PC-9 (cell line): ENCODE data around the gene MED12. TPM values are rescaled to one million over a fixed set of nuclear protein-coding genes. Genes with fewer than 3 reads are reported as not detected.

Experiments
- BruUV-seq: library from RNA; stranded (reverse); fragments of 400-500 nt; replicated peaks from 2 replicates; lab custom pipeline; 2021; lab: Mats Ljungman, UMichigan
- CTCF ChIA-PET: fragments of 300-600 bp; sonication (Branson Sonifier 250); formaldehyde crosslinking; loops from one replicate; lab custom pipeline; 2022; ENCODE audit warnings: antibody characterized with exemption; lab: Charles Lee
- POLR2A ChIA-PET: fragments of 300-600 bp; sonication (Branson Sonifier 250); formaldehyde crosslinking; loops from one replicate; lab custom pipeline; 2022; ENCODE audit warnings: antibody characterized with exemption; ENCODE audit not compliant: unreplicated experiment; lab: Charles Lee
- DNase-seq, 2 experiments: peaks; one replicate each; pipeline versions ENCODE4 v3.0.0 to v3.0.0-alpha.2; 2015 to 2022; ENCODE audit warnings: mixed read lengths in 1 of 2
- H2AFZ ChIP-seq: fragments of 200-600 bp; sonication (generic); 2 replicates; pipeline ENCODE4 v1.8.1; 2017; ENCODE audit warnings: antibody characterized with exemption
- H3F3A ChIP-seq: fragments of 200-600 bp; sonication (generic); 2 replicates; pipeline ENCODE4 v1.8.1; 2017; ENCODE audit warnings: antibody characterized with exemption, mild to moderate bottlenecking, low read depth; ENCODE audit not compliant: insufficient read depth
- H3K27ac ChIP-seq: fragments of 200-600 bp; sonication (generic); 2 replicates; pipeline ENCODE4 v1.6.1; 2016; ENCODE audit warnings: mixed run types
- H3K27me3 ChIP-seq: fragments of 200-600 bp; sonication (generic); 2 replicates; pipeline ENCODE4 v1.6.1; 2016; ENCODE audit warnings: low read depth, mixed run types; ENCODE audit not compliant: insufficient read depth
- H3K36me3 ChIP-seq: fragments of 200-600 bp; sonication (generic); 2 replicates; pipeline ENCODE4 v1.6.1; 2016; ENCODE audit warnings: low read depth, mixed run types
- H3K4me1 ChIP-seq: fragments of 200-600 bp; sonication (generic); replicated peaks from 2 replicates; pipeline ENCODE4 v1.6.1; 2016; ENCODE audit warnings: mixed run types; ENCODE audit not compliant: insufficient read depth
- H3K4me2 ChIP-seq: fragments of 200-600 bp; sonication (generic); 2 replicates; pipeline ENCODE4 v1.6.1; 2017; ENCODE audit warnings: mixed run types
- H3K4me3 ChIP-seq: fragments of 200-600 bp; sonication (generic); 2 replicates; pipeline ENCODE4 v1.6.1; 2016; ENCODE audit warnings: mixed run types
- H3K79me2 ChIP-seq: fragments of 200-600 bp; sonication (generic); 2 replicates; pipeline ENCODE4 v1.6.1; 2017; ENCODE audit warnings: low read depth, mixed run types
- H3K9me2 ChIP-seq: fragments of 200-600 bp; sonication (generic); 2 replicates; pipeline ENCODE4 v1.8.1; 2017; ENCODE audit warnings: mild to moderate bottlenecking; ENCODE audit not compliant: insufficient read depth
- H3K9me3 ChIP-seq: fragments of 200-600 bp; sonication (generic); 2 replicates; pipeline ENCODE4 v1.8.1; 2016; ENCODE audit warnings: low read depth; ENCODE audit not compliant: insufficient read depth
- H4K20me1 ChIP-seq: fragments of 200-600 bp; sonication (generic); 2 replicates; pipeline ENCODE4 v1.8.1; 2017; ENCODE audit not compliant: insufficient read depth
- EZH2 ChIP-seq: fragments of 200-600 bp; sonication (generic); IDR thresholded peaks from 2 replicates; pipeline ENCODE4 v1.8.0; 2017; ENCODE audit warnings: antibody characterized with exemption, low read depth
- intact Hi-C: fragments of 100-400 bp; cut with micrococcal nuclease; formaldehyde crosslinking; loops from one replicate; pipeline ENCODE4 v1.10.0; 2022; ENCODE audit not compliant: unreplicated experiment
- total RNA-seq: library from RNA; stranded (reverse); gene quantifications from 2 replicates; pipeline ENCODE4 v1.2.3, GENCODE V29; 2021
- TF ChIP-seq, protein P1 (sequence below): fragments of 200-600 bp; sonication (generic); conservative IDR thresholded peaks from 2 replicates; pipeline ENCODE4 v1.6.1; 2017; ENCODE audit warnings: mixed run types, antibody characterized with exemption, mild to moderate bottlenecking, moderate library complexity

Gene MED12
- total RNA-seq, 1 experiment from 2014 or later: 51.6 TPM

DNA sequence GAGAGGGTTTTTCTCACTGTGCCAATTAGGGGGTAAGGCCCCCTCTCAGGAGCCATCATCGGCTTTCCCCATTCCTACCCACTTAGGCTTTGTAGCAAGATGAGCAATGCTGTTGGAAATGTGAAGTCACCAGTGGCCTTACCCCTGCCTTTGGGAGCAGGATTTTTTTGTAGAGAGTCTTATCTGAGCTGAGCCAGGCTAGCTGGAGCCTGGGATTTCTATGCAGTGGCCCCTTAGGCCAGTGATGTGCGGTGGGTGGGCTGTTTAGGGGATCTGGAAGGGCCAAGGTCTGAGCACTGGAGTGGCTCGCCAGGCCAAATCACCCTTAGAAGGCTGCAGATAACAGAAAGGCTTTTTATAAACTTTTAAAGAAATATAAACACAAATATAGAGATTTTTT is 16.1 kb upstream of the MED12 start:
- Histone ChIP-seq H3K36me3 (no peaks in the 10 kb centered on the region), H3K27ac (no peak overlapping the region), H3K79me2 (no peaks in the 10 kb centered on the region), H3K9me3 (no peaks in the 10 kb centered on the region), H3F3A (no peaks in the 10 kb centered on the region), H3K27me3 (no peaks in the 10 kb centered on the region), H4K20me1 (no peaks in the 10 kb centered on the region), H3K4me2 (no peak overlapping the region), H3K9me2 (no peaks in the 10 kb centered on the region), H2AFZ (no peak overlapping the region), H3K4me1 (no peaks in the 10 kb centered on the region), H3K4me3 (no peak overlapping the region)
- intact Hi-C loops: no loop called here
- TF ChIP-seq, protein P1, sequence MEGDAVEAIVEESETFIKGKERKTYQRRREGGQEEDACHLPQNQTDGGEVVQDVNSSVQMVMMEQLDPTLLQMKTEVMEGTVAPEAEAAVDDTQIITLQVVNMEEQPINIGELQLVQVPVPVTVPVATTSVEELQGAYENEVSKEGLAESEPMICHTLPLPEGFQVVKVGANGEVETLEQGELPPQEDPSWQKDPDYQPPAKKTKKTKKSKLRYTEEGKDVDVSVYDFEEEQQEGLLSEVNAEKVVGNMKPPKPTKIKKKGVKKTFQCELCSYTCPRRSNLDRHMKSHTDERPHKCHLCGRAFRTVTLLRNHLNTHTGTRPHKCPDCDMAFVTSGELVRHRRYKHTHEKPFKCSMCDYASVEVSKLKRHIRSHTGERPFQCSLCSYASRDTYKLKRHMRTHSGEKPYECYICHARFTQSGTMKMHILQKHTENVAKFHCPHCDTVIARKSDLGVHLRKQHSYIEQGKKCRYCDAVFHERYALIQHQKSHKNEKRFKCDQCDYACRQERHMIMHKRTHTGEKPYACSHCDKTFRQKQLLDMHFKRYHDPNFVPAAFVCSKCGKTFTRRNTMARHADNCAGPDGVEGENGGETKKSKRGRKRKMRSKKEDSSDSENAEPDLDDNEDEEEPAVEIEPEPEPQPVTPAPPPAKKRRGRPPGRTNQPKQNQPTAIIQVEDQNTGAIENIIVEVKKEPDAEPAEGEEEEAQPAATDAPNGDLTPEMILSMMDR: no peak
- TF ChIP-seq EZH2: no peak
- BruUV-seq: TSS peak; percentile 15
- no peak for DNase-seq
- ChIA-PET POLR2A (no interaction called here), CTCF (no interaction called here)

DNA sequence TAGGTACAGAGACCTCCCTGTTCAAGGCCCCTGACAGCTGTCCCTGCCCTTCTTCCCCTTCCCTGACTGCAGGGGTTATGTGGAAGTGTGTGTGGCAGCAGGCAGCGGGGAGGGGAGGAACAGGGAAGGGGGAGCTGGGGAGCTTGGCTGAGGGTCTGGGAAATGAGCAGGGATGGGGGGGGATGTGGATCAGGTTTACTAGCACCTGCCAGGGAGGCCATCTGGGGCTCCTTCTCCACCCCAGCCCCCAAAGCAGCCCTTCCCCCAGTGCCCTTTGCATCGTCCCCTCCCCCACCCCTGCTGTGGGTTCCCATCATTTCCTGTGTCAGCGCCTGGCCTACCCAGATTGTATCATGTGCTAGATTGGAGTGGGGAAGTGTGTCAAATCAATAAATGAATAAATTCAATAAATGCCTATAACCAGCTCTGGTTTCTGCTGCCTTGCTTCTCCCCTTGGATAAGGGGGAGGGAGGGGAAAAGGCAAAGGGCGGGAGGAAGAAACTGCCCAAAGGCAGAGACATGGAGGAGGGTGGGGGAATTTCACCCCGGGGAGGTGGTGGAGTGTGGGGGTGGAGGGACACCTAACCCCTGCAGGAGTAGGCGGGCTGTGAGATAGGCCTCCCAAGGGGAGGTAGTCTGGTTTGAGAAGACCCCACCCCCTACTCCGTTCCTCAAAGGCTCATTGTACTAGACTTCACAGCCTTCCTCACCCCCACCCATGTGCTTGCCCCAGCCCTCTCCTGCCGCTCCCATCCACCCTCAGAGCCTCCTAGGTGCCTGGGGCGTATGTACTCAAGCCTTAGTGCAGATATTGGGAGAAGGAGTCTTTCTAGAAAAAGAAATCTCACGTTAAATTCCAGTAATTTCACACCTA is 15.0 kb upstream of the MED12 start:
- no TSS peak for BruUV-seq
- Histone ChIP-seq H3K9me3 (no peaks in the 10 kb centered on the region), H3K27me3 (no peaks in the 10 kb centered on the region), H3K27ac (no peak overlapping the region), H3K4me1 (no peaks in the 10 kb centered on the region), H3K4me3 (no peak overlapping the region), H3K79me2 (no peaks in the 10 kb centered on the region), H3K4me2 (no peak overlapping the region), H2AFZ (no peak overlapping the region), H3K9me2 (no peaks in the 10 kb centered on the region), H3F3A (no peaks in the 10 kb centered on the region), H4K20me1 (no peaks in the 10 kb centered on the region), H3K36me3 (no peaks in the 10 kb centered on the region)
- intact Hi-C loops: no loop called here
- CTCF ChIA-PET: no interaction called here
- DNase-seq: no peak
- POLR2A ChIA-PET: no interaction called here
- TF ChIP-seq, protein P1: no peak

DNA sequence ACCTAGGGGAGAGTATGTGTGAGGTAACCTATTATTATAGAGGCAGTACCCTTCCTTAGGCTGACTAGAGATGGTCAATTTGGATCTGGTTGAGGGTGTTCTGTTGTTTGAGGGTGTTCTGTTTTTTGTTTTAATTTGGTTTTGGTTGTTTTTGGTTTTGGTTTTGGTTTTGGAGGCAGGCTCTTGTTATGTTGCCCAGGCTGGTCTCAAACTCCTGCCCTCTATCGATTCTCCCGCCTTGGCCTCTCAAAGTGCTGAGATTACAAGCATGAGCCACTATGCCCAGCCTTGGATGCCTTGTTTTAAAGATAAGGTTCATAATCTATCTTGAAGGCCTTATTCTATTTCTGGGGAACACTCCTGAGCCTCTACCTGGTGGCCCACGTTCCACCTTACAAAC is 12.8 kb upstream of the MED12 start:
- intact Hi-C loops: no loop called here
- H3K27me3 ChIP-seq: no peaks in the 10 kb centered on the region
- no peaks in the 10 kb centered on the region for H3K79me2 ChIP-seq

More for the DNA sequence above, 12.8 kb upstream of the MED12 start:
- H3K9me2 ChIP-seq: no peaks in the 10 kb centered on the region
- no peaks in the 10 kb centered on the region for H3K4me1 ChIP-seq
- DNase-seq: no peak
- no peak overlapping the region for H3K4me3 ChIP-seq
- BruUV-seq: no TSS peak
- H4K20me1 ChIP-seq: no peaks in the 10 kb centered on the region
- TF ChIP-seq, protein P1: no peak
- TF ChIP-seq EZH2: no peak
- no peak overlapping the region for H2AFZ ChIP-seq
- no peaks in the 10 kb centered on the region for H3F3A ChIP-seq
- ChIA-PET CTCF (no interaction called here), POLR2A (no interaction called here)
- no peak overlapping the region for H3K4me2 ChIP-seq
- no peak overlapping the region for H3K27ac ChIP-seq
- no peaks in the 10 kb centered on the region for H3K36me3 ChIP-seq
- no peaks in the 10 kb centered on the region for H3K9me3 ChIP-seq
